ENCODE results near the gene SLC25A13.

The SLC25A13 gene

GRCh38 chr7:96219378-96220130 lies 102.3 kb downstream of the SLC25A13 start:
- no peak for TF ChIP-seq CTCF (conservative IDR thresholded peaks at IDR 0.05; ENCODE audit: control insufficient read depth, insufficient read depth, low read depth, low read length)
- no peak overlapping the region for H3K4me3 ChIP-seq (ENCODE audit: control insufficient read depth, low read depth, low read length)
- peak; percentile 87 for DNase-seq (ENCODE audit: low read depth)

- DNase-seq (ENCODE audit: low read depth) = no peak
- no peak overlapping the region for H3K4me3 ChIP-seq (ENCODE audit: control insufficient read depth, low read depth, low read length)
- TF ChIP-seq CTCF (conservative IDR thresholded peaks at IDR 0.05; ENCODE audit: control insufficient read depth, insufficient read depth, low read depth, low read length) = no peak
Observed at GRCh38 chr7:96218664-96219243, 103.1 kb downstream of the SLC25A13 start.

- DNase-seq (ENCODE audit: low read depth) = no peak
- no peak overlapping the region for H3K4me3 ChIP-seq (ENCODE audit: control insufficient read depth, low read depth, low read length)
- no peak for TF ChIP-seq CTCF (conservative IDR thresholded peaks at IDR 0.05; ENCODE audit: control insufficient read depth, insufficient read depth, low read depth, low read length)
Observed at GRCh38 chr7:96217147-96217546, 104.8 kb downstream of the SLC25A13 start.

- TF ChIP-seq CTCF (conservative IDR thresholded peaks at IDR 0.05; ENCODE audit: control insufficient read depth, insufficient read depth, low read depth, low read length) = no peak
- DNase-seq (ENCODE audit: low read depth) = no peak
- H3K4me3 ChIP-seq (ENCODE audit: control insufficient read depth, low read depth, low read length) = no peak overlapping the region
Observed at GRCh38 chr7:96216373-96216772, 105.5 kb downstream of the SLC25A13 start.

GRCh38 chr7:96212474-96212873 lies 109.4 kb downstream of the SLC25A13 start:
- no peak overlapping the region for H3K4me3 ChIP-seq (ENCODE audit: control insufficient read depth, low read depth, low read length)
- no peak for TF ChIP-seq CTCF (conservative IDR thresholded peaks at IDR 0.05; ENCODE audit: control insufficient read depth, insufficient read depth, low read depth, low read length)
- no peak for DNase-seq (ENCODE audit: low read depth)

- DNase-seq (ENCODE audit: low read depth) = no peak
- no peak overlapping the region for H3K4me3 ChIP-seq (ENCODE audit: control insufficient read depth, low read depth, low read length)
- no peak for TF ChIP-seq CTCF (conservative IDR thresholded peaks at IDR 0.05; ENCODE audit: control insufficient read depth, insufficient read depth, low read depth, low read length)
Observed at GRCh38 chr7:96211954-96212353, 109.9 kb downstream of the SLC25A13 start.

All from fibroblast of mammary gland (primary cell).